Suppressor macrophage treated with lipopolysaccharide for 4 hours (primary cell): ENCODE measurements around the gene NDUFS4.
"Not testable (repeated sequence)": the region's sequence is repeated elsewhere in the genome, so short reads cannot be mapped to it uniquely, and the experiment has no call there.

Source experiments
- DNase-seq: peaks from one replicate; pipeline ENCODE4 v3.0.0-alpha.2; 2020

The NDUFS4 gene

DNA sequence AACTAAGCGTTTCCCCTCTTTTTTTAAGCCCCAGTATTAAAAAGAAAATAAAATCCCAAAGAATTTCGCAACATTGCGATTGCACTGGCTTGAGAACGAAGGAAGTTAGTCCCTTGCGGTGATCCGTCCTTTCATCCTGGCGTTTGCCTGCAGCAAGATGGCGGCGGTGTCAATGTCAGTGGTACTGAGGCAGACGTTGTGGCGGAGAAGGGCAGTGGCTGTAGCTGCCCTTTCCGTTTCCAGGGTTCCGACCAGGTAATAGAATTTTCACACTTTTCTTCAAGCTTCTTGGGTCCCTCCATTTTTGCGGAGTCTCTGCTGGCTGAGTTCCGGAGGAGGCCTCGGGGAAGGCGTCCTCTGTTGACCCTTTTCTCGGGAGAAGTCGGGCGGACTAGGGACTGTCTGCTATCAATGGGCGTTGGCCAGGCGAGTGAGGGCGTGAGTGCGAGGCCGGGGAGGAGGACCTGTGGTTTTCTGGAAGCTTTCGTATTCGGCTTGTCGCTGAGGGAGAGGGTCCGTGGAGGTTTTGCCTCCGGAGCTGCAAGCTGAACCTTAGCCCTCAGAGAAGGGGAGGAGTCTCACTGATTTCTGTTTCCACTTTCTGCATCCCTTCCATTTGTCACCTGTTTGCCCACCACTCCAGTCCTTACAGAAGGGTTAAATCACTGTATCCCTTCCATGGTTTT is at the start of gene NDUFS4:
TSS of gene NDUFS4 (plus strand) at position 134 of the 686 bp plus-strand sequence. CDS start at position 158, 24 bp downstream.
- peak; percentile 91 for DNase-seq

DNA sequence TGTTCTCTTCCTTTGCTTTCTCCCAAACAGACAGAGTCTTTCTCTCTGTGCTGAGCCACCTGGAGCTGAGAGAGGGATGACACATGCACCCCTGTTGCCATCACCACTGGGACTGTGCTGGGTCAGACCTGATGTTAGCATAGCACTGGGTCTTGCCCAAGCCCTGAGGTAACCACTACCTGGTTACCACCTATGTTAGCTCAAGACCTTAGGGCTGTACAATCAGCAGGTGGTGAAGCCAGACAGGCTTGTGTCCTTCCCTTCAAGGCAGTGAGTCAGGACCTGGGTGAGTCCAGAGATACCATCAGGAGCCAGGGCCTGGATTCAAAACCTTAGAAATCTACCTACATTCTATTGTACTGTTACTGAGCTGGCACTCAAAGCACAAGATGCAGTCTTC is 47.9 kb upstream of the NDUFS4 start:
- no peak for DNase-seq

DNA sequence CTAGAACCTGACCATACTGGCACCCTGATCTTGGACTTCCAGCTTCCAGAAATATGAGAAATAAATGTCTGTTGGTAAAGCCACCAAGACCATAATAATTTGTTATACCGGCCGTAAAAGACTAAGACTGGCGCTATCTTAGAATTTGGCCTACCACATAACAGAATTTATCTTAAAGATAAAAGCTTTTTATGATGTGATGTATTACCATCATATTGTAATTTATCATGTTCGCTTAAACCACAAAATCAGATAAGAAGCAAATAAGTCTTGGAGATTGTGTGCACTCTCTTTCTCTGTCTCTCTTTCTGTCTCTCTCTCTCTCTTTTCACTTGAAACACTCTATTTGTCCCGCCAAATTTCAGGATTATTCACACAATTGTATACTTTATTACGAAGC is 44.5 kb upstream of the NDUFS4 start:
- no peak for DNase-seq

DNA sequence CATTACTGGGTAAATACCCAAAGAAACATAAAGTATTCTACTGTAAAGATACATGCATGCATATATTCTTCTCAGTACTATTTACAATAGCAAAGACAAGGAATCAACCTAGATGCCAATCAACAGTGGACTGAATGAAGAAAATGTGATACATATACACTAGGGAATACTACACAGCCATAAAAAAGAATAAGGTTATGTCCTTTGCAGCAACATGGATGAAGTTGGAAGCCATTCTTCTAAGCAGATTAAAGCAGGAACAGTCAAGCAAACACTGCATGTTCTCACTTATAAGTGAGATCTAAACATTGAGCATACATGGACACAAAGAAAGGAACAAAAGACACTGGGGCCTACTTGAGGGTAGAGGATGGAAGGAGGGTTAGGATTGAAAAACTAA is 39.6 kb upstream of the NDUFS4 start:
- DNase-seq = no peak

DNA sequence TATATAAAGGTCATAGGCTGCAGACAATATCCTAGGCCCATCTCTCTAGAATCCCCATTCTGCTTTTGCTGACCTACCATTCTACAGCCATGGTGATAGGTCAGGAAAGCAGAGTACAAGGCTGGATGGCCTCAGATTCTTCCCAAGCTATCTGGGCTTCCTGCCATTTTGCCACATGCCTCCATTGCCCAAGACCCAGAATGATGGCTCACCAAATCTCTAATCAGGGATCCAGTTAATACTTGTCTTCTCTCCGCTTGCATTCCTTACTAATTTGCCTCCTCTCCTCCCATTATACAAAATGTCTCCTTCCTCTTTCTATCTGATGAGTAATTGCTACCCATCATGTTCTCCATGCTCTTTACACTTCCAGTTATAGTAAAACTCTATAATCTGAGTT is 22.7 kb upstream of the NDUFS4 start:
- DNase-seq = no peak

DNA sequence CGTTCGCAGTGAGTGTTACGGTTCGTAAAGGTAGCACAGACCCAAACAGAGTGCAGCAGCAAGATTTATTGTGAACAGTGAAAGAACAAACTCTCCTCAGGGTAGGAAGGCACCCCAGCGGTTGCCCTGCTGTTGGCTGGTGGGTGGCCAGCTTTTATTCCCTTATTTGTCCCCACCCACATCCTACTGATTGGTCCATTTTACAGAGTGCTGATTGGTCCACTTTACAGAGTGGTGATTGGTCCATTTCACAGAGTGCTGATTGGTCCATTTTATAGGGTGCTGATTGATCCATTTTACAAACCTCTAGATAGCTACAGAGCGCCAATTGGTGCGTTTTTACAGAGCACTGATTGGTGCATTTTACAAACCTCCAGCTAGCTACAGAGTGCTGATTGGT is 19.7 kb upstream of the NDUFS4 start:
- not testable (repeated sequence) for DNase-seq

DNA sequence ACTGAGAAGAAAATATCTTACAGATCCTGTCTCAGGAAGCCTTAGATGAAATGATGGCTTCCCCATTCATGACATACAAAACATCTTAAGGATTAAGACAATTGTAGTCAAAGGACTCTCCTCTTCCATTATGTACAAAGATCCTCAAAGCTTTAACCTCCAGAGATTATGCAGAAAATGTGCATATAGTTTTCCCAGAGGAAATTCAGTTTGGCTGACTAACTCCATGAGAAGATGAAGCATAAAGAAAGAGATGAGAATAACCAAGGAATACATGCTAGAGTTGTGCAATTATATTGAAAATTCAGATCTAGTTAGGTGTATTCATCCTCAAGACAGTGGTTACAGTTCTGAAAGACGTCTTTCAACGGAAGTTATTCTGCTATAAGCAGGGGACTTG is 18.6 kb upstream of the NDUFS4 start:
- DNase-seq = no peak

DNA sequence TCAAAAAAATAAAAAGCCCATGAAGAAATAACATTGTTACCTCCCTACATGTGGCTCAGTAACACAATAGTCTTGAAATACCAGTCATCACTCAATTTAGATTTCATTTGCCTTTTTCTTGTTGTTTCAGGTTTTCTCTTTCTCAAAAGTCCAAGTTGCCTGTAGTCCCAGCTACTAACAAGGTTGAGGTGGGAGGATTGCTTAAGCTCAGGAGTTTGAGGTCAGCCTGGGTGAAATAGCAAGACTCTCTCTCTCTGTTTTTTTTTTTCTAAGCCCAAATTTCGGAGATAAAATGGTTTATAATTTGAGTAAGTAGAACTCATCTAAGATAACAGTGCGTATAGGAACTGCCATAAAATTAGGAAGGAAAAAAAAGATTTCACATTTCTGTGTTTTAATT is 17.5 kb upstream of the NDUFS4 start:
- no peak for DNase-seq

DNA sequence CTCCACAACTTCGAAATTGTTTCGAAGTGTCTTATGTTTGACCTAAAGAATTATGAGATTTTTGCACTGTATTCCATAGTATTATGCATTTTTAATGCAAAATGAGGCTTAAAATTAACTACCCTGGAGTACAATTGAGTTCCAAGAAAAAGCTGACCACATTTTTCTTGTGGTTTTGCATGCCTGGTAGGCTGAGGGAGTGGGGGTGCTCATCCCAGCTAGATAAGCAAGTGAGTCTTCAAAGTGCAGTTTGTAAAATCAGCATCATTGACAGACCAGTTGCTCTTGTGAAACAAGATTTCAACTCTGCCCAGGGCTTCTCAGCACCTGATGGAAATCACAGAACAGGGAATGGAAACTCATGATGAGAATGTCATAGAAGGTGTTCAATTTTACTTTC is 17.0 kb upstream of the NDUFS4 start:
- no peak for DNase-seq

DNA sequence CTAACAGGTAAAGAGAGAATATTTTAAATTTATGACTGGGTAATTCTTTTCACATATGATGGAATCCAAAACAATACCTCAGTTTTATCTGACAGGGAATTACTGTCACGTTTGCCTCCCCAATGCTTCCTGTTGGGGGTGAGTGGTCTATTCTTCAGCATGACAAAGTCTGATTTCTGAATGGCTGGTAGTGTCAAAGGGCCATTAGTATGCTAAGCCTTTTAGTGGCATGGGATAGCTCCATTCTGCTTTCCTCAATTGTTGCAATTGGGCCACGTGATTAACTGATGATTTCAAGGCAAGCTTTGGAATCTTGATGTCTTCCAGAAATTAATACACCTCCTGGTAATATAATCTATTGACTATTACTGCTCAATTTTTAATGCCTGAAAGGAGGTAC is 14.7 kb upstream of the NDUFS4 start:
- no peak for DNase-seq

DNA sequence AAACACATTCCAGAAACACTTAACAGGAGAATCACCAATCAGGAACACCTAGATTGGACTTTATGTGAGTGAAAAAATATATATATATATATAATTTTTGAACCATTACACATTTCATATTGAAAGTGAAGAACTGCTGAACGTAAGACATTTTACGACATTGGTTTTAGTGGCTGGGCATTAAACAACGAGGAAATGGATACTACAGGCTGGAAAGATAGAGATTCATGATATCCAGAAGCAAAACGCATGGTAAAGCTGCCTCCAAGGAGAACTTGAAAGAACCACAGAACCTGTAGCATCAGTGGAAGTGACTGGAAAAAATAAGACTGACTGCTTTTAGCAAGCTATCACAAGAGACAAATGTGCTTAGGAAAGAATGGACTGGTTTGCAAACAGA is 13.2 kb upstream of the NDUFS4 start:
- no peak for DNase-seq

DNA sequence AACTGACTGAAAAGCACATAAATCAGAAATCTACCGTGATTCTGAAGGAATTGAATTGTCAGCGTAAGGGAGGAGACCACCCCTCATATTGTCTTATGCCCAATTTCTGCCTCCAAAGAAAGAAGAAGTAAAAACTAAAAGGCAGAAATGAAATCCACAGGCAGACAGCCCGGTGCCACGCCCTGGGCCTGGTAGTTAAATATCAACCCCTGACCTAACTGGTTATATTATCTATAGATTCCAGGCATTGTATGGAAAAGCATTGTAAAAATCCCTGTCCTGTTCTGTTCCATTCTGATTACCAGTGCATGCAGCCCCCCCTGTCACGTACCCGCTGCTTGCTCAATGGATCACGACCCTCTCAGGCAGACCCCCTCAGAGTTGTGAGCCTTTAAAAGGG is 11.9 kb upstream of the NDUFS4 start:
- DNase-seq = not testable (repeated sequence)

DNA sequence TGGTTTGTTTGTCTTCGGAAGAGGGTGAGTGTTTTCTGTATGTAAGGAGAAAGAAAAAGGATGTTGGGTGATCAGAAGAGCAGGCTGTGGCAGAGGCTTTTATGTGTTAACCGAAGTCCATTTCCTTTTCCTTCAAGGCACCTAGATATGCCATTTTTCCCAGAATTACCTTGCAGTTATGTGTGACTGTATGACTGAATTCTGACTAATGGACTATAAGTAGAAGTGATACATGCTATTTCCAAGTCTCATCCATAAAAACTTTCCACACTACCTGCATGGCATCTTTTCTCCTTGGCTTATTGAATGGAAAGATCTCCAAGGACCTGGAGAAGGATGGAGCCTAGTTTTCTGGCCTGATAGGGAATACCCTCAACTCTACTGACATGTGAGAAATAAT is 10.6 kb upstream of the NDUFS4 start:
- DNase-seq = no peak

DNA sequence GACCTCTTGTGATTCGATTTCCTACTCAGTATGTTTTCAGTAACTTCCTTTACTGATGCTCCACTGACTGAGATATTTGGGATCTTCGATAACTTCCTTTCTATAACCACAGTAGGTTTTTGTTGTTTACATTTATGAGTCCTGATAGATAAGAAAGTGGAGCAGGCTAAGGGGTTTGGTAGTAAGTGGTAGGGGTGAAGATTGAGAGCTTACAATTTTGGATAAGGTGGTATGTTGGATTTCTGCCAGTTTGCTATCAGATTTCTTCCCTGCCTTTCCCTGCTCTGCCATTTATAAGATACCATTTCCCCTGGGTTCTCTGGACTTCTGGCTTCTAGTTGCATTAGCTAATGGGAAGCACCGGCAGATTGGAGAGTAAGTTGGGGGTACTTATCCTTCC is 7.9 kb upstream of the NDUFS4 start:
- no peak for DNase-seq

DNA sequence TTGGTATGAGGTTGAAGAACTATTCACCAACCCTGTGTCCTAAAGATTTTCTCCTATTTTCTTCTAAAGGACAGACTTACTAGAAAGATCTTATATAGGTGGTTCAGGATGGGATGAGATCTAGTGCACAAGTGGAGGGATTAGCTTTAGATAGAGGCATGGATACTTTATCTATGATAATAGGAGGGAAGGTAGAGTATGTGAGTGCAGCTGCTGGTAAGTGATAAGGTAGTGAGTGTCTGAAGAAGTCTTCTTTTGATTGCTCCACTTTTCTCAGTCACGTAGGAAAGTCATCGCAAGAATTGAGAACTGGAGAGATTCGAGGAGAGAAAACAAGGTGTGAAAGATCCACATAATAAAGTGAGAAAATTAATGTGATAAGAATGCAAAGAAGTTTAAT is 6.0 kb upstream of the NDUFS4 start:
- DNase-seq = no peak

DNA sequence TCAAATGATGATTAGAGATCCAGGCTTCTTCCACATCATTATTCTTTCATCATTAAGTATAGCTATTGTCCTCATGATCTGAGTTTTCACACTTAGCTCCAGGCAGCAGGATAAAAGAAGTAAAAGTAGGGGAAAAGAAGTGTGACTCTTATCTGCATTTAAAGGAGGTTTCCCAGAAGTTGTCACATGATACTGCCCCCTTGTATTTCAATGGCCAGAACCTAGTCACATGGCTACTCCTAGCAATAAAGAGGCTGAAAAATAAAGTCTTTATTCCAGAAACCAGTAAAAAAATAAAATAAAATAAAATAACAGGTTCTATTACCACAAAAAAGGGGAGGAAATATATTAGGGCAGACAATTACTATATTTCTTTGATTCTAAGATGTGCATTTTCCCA is 5.3 kb upstream of the NDUFS4 start:
- DNase-seq = no peak

DNA sequence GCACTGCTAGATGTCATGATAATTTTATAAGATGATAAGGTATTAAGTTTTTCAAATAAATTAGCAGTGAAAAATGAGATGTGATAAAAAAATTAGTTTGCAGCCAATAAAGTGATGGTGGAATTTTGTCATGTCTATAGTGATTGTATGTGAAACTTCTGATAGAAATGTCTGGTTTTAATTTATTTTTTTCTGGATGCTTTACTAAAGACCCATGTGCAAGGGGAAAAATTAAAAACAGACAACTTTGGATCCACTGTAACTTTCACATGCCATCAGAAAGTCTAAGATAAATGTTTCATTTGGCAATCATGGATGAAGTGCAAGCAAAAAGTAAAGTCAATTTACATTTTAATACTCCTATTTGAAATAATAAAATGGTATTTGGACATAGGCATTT is 4.4 kb upstream of the NDUFS4 start:
- no peak for DNase-seq

DNA sequence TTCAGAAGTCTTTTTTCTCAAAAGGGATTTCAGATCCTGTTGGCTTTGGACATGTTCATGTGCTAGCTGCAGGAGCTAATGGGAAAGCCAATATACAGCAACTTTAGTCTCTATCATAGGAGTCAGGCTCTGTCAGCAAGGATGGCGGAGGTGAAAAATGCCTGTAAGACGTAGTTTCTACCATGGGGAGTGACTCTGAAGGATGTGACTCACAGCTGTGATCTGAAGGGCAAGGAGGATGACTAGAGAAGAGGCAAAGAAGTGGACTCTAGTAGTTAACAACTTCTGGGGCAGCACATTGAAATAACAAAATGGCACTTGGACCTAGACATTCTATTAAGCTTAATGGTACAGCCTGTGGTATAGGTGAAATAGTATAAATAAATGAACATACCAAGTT is 3.1 kb upstream of the NDUFS4 start:
- DNase-seq = no peak

DNA sequence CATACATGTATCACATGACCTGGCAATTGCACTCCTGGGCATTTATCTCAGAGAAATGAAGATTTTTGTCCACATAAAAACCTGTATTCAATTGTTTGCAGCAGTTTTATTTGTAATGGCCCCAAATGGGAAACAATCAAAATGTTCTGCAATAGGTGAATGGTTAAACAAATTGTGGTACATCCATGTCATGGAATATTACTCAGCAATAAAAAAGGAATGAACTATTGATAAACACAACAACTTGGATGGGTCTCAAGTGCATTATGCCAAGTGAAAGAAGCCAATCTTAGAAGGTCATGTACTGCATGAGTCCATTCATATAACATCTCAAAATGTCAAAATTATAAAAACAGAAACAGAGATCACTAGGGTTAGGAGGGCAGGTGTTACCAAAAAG is 1.5 kb upstream of the NDUFS4 start:
- no peak for DNase-seq

DNA sequence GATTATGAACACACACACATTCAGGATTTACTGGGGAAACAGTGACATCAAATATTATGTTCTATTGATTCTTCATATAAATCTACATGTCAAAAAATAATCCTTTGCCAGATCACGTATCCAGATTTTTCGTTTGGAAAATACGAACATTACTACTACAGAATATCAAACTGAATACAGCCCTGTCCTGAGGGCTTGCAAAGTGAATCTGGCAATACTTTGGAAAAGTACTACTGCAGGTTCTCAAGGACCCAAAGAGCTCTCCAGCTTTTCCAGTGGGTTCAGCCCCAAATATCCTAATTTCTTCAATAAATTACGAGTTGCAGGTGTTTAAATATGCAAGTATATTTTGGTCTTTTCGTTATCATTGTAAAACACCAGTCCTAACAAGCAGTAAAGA is 411 bp upstream of the NDUFS4 start:
- no peak for DNase-seq

DNA sequence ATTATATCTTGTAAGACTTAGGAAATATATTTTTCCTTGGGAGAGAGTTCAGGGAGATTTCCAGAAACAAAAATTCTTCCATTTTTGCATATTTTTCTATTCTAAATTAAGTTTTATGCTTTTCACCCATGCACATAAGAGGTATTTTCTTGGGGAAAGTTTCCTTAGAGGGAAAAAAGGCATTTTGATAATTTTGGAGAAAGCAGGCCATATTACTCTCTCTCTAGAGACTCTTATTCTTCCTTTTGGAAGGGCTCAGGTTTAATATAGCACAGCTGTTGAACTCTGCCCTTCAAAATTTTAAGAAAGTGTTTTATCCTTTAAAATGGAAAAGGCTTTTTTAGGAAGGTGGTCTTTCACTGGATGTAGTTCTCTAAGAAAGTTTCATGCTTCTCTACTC is 8.0 kb downstream of the NDUFS4 start:
- no peak for DNase-seq

DNA sequence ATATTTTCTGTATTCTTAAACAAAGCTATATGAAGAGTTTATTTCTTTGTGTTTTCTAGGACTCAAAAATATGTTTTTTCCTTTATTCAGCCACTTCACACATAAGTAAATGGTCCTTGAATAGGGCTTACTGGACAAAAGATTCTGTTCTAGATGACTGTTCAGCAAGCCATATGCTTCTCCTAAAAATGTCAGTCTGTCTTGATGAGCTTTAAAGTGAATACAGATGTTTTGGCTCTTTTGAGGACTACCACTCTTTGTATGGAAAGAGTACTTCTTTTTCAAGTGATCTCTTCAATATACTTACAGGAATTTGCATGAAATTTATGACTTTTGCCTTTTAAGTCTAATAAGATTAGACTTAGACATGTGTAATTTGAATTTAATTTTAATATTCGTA is 8.4 kb downstream of the NDUFS4 start:
- no peak for DNase-seq

DNA sequence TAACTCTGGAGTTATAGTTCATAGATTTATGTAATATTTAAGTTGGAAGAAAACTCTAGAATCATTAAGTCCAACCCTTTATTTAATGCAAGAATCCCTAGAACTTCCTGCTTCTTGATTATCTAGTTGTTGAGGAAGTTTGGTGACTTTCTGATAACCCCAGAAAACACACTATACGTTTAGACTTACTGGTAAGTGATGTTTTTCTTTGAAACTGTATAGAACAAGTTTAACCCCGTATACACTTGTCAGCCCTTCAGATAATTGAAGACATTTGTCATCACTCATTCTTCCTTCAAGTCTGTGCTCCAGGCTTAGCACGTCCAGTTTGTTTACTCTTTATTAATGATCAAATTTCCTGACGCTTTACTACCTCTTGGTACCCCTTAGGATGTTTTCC is 9.0 kb downstream of the NDUFS4 start:
- no peak for DNase-seq

DNA sequence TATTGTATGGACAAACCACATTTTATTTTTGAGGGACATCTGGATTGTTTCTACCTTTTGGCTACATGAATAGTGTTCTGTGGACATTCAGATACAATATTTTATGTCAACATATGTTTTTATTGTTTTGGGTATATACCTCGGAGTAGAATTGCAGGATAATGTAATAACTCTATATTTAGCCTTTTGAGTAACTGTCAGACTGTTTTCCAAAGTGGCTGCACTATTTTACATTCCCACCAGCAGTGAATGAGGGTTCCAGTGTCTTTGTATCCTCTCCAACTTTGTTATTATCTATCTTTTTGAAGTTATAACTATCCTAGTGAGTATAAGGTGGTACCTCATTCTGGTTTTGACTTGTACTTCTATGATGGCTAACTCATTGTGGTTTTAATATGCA is 11.0 kb downstream of the NDUFS4 start:
- no peak for DNase-seq

DNA sequence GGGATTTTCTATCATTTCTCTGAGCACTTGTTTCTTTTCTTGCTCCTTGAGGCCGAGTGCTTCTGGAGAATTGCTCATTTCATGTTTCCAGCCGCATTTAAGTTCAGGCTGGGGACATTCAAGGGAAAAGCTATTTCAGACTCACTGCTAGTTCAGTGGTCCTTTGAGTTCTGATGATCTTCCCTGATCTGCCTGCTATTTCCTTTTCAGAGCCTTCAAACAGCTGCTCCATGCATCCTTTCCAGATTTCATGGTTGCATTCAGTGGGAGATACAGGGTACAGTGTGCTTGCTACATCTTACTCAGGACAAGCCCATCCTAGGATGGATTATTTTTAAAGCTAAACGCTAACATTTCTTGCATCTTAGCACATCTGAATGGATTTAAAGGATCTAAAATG is 14.7 kb downstream of the NDUFS4 start:
- DNase-seq = no peak

DNA sequence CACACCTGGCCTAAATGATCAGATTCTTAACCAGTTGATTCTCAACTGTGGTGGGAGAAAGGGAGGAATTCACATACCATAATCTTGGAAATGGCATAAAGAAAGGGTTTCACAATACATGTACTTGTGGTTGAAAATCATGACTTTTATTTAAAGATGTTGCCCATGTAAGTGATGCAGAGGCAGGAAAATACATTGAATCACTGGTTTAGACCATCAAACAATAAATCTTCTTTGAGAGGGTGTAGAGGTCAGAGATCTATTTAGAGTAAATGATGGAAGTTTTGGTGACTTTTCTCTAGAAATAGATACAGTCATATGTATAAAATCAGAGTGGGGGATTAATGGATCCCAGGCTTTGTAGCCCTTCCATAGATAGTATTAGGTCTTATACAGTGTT is 15.4 kb downstream of the NDUFS4 start:
- no peak for DNase-seq
